HG02678 (cell line): ENCODE data around the gene SLC25A12.
"Not testable (repeated sequence)": the region's sequence is repeated elsewhere in the genome, so short reads cannot be mapped to it uniquely, and the experiment has no call there.

Experiments
- ATAC-seq: cut with Tn5 transposase; IDR thresholded peaks from one replicate; pipeline ENCODE4 v1.9.1; 2021; ENCODE audit warnings: mild to moderate bottlenecking, moderate library complexity; ENCODE audit not compliant: unreplicated experiment

The SLC25A12 gene

DNA sequence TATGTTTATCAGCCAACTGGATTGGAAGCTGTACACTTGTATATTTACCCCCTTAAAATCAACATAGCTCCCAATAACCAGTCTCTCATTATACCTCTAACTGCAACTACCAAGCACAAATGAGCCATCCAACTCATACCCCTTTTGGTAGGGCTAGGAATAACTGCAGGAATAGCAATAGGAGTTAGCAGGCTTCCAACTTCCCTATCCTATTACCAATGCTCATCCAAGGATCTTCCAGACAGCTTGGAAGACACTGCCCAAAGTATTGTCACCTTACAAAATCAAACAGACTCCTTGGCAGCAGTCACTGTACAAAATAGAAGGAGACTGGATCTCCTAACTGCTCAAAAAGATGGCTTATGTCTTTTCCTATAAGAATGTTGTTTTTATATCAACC, 61.6 kb downstream of the SLC25A12 start:
- ATAC-seq, result no peak

DNA sequence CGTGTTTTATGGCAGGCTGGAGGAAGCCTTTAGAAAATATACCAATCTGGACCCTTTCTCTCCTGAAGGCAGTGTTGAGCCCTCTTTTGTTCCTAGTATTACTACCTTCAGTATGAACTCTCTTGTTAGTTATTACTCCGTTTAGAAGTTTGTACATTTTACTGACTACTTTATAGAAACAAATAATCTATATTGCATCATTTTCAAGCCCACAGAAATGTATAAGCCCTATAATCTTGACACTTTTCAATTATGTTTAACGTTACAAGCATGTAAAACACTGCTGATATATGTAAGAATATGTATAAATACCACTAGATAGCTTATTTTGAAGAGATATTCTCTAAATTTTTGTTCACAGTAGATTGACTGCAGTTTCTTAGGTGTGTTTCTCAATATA, 64.0 kb downstream of the SLC25A12 start:
- ATAC-seq, result no peak

DNA sequence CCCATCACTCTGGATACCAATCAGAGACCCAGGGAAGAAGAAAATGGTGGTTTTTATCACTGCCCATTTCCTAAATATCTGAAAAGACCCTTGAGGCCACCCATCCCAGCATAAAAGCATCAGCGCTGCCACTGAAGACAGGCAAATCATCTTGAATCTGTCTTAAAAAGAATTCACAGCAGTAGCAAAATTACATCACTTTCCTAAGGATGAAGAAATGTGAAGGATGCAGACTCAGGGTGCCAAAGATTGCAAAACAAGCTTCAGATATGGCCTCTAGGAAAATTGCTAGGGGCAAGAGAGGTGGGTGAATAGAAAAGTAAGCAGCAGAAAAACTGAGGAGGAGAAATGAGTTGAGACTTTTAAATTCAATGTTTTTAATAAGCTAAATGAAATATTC, 70.0 kb downstream of the SLC25A12 start:
- no peak for ATAC-seq

DNA sequence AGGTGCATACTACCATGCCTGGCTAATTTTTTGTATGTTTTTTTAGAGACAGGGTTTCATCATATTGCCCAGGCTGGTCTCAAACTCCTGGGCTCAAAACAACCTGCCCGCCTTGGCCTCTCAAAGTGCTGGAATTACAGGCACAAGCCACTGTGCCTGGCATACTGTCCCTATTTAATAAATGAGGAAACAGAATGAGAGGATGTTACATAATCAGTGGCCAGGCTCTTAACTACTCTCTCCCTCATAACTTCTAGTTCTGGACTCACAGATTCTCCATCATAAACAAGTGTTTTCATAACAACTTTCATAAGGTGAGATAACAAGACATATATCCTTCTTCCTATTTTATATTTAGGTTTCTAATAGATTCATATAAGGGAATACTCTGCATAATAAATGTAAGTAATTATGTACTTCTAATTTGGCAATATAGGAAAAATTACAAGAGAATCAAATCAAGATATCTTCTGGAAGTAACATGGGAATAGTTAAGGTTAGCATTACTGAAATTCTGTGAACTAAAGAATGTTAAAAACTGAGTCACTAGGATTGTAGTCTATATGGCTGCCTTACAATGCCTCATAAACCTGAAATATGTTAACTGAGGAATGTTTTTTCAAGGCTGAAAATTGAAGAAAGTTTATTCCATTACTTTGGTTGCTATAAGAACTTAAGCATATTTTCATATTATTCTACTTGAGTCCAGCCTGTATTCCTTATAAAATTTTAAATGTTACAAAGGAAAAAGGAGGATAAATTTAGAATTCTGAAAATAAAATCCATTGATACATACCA, 71.3 kb downstream of the SLC25A12 start:
- ATAC-seq, result no peak

DNA sequence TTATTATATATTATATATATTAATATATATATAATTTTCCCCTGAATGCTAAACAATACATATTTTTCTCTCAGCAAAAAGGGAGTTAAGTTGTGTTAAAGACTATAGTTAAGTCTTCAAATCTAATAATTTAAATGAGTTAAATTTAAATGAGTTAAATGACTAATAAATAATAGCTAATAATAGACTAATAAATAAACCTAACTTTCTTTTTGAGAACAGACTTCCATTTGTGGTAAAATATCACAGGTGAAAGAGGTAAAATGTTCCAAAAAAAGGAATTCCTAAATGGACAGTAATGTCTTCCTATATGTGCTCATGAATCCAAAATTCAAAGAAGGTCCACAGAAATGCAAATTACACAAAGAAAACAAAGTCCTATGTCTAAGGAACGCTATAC, 74.6 kb downstream of the SLC25A12 start:
- ATAC-seq, result no peak

DNA sequence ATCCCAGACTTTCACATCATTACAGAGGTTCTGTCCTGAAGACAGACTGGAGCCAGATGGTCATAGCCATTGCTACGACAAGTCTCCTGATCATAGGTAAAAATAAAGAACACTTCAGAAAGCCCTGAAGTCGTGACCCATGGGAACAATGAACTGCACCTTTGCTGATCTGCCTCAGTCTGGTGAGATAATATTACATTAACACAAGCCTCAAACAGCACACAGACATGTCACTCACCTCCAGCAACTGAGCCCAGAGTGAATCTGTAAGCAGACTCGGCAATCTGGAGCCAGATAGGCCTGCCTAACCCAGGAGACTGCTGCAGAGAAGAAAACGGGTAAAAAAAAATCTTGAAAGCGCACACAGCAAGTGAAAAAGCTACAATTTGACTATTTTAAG, 79.2 kb downstream of the SLC25A12 start:
- no peak for ATAC-seq

DNA sequence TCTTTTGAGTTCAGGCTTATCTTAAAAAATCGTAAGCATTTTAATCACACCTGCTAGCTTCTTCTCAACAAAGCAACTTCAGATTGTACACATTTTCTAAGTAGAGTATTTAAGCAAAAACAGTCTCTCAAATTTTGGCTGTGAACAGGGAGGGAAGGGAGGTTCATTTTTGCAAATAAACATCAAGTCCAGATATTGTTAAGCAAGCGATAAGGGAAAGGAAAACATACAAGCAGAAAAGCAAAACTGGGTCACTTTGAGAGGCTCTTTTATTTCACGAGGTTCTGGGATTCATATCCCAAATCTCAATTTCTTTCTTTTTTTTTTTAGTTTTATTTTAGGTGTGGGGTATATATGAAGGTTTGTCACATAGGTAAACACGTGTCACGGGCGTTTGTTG, 79.9 kb downstream of the SLC25A12 start:
- ATAC-seq, result no peak

DNA sequence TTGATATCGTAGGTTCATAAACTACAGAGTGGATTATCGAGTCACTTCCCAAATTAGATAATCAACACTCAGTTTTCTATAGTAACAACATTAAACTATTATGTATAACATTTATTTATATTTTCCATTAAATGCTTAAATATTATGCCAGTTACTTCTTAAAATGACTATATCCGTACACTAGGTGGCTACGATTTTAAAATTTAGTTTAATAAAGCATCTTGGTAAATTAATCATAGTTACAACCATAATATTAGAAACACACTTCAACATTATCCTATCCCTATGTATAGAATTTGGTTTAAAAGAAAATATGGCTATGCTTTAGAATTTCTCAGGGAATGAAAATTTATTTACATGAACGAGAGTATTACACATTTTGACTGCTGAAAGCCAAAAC, 80.3 kb downstream of the SLC25A12 start:
- ATAC-seq, result no peak

DNA sequence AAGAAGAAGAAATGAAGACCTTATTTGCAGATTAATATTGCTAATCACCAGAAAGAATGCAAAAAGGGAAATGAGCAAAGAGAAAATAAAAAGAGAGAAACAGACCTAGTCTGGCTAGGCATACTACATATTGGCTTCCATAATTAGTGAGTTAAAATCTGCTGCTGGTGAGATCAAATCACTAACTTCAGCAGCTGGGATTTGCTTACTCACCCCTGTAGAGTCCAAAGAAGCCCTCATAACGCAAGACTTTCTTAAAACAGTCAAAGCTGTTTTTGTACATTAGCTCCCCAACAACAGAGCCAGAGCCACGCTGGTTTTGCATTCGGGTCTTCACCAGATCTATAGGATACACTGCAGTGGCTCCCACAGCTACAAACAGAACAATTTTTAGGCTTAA, 80.9 kb downstream of the SLC25A12 start:
- ATAC-seq, result no peak

DNA sequence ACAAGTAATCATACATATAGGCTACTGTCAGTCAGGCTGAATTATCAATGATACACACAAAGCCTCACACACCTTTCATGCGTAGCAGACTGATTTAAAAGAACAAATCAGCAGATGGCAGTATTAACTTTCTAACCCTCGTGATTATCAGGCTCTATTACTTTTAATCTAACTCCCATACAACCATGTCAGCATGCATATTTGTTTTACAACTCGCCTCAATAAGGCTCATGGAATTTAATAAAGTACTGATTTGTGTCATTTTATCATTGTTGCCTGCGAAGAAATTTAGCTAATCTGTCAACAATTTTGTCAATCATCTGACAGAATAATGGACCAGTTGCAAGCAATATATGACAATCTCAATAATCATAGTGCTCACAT, 82.8 kb downstream of the SLC25A12 start:
- no peak for ATAC-seq

DNA sequence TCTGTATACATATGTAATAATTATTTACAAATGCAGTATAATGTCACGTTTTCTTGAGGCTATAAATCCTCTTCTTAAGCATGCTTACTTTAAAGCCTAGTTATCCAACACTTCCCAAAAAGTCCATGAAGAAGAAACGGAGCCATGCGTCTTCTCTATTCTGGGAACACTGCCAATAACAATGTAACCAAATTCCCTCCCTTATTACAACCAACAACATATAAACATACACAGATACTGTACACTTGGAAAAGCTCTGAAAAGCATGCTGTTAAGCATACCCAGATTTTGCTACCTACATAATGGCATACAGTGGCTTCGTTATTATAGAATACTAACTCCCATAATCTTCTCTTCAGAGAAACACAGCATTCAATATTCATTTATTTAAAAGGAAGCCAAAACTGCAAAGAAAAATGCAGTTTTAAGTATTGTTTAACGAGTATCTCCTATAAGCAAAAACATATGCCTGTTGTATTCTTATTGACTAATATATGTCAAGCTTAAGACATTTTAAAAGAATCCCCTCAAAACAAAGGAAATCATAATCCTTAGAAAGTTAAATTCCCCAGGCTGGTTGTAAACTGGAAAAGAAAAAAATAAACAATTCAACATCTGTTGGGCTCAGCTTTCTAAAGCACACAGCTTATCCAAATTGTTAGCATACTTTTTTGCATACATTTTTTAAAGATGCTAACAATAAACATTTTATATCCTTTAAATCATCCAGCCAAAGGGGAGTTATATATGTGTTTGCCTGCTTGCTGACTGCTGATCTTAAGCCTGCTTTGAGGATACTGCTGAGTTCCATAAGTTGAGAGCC, 83.4 kb downstream of the SLC25A12 start:
- no peak for ATAC-seq

DNA sequence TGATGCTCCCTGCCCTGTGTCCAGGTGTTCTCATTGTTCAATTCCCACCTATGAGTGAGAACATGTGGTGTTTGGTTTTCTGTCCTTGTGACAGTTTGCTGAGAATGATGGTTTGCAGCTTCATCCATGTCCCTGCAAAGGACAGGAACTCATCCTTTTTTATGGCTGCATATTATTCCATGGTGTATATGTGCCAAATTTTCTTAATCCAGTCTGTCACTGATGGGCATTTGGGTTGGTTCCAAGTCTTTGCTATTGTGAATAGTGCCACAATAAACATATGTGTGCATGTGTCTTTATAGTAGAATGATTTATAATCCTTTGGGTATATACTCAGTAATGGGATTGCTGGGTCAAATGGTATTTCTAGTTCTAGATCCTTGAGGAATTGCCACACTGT, 85.2 kb downstream of the SLC25A12 start:
- ATAC-seq, result not testable (repeated sequence)

DNA sequence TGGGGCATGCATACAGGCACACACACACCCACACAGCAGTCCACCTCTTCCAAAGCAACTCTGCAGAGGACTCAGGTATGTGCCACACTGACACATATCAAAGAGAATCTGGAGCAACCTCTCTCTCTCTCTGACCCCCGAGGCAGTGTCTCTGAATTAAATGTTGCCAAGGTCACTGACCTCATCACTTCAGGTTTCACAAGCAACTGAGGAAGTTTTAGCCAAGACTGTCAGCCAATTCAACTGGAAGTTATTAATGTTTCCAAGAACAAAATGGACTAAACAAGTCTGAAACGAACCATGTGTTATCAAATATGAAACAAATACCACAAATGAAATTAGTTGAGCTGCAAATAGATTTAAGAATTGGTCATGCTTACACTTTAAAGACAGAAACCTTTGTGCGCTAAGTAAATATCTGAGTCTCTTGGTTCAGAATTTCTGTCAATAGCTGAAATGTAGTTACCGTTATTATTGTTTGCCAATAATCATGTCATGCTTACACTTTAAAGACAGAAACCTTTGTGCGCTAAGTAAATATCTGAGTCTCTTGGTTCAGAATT, 86.1 kb downstream of the SLC25A12 start:
- no peak for ATAC-seq

DNA sequence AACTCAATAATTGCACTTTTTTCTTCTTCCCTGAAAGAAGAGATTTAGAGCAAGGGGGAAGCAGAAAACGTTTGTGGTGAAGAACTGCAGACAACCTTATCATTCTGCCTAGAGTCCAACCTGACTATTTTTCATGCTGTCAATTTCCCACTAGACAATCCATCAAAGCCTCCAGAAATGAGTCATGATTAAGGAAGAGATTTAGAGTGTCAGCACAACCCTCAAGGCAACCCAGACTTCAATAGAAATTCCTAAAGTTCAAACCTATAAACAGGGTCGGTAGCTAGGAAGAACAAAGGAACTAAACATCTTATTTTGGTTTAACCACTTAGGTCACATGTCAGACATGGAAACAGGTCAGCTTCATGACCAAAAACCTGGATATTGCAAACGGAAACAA, 86.9 kb downstream of the SLC25A12 start:
- ATAC-seq, result no peak

DNA sequence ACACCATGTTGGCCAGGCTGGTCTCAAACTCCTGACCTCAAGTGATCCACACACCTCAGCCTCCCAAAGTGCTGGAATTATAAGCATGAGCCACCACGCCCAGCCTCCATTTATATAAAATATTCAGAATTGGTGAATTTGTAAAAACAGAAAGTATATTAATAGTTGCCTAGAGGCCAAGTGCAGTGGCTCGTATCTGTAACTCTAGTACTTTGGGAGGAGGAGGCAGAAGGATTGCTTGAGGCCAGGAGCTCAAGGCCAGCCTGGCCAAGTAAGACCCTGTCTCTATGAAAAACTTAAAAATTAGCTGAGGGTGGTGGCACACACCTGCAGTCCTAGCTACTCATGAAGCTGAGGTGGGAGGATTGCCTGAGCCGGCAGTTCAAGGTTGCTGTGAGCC, 89.6 kb downstream of the SLC25A12 start:
- no peak for ATAC-seq

DNA sequence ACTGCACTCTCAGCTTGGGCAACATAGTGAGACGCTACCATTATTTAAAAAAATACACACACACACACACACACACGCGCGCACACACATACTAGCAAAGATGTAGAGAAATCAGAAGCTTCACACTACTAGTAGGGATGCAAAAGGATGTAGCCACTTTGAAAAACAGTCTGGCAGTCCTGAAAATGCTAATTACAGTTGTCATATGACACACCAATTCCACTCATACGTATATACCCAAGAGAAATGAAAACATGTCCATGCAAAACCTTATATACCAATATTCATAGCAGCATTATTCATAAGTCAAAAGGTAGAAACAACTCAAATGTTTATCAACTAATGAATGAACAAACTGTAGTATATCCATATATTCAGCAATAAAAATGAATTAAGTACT, 90.3 kb downstream of the SLC25A12 start:
- ATAC-seq, result no peak

DNA sequence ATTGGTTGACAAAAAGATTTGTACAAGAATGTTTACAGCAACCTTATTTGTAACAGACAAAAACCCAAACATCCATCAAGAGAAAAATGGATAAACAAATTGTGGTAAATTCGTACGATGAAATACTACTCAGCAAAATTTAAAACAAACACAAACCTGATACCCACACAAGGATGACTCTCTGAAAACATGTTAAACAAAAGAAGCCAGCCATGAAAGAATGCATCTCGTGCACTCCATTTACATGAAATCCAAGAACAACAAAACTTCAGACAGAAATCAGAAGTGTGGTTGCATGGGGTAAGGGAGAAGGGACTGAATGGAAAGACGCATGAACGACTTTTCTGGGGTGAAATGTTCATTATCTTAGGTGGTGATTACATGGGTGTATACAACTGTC, 93.4 kb downstream of the SLC25A12 start:
- ATAC-seq, result no peak

DNA sequence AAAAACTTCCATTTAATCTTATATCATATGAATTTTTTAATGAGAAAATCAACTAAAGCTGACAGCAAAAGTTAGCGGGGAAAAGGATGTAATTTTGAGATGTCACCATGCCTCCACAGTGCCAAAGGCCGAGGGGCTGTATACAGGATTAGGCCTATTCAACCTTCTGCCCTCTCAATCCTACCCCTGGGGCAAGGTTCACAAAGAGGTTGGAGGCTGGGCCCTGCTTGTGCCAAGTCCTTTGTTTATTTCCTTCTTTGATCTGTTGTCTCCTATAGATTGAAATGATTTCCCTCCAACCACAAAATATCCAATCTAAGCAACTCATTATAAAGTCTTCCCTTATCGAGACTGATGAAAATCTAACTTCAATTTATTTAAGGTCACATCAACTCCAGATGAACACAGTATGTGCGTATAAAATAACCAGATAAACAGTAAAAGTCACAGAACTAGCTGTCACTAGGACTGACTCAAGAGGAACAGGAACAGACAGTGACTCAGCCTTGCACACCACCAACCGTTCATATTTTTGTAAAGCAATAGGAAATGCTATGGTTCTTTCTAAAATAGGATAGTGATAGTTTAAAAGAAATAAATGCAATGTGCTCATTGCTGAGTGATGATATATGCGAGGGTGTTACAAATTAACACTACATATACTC, 95.8 kb downstream of the SLC25A12 start:
- ATAC-seq, result no peak

DNA sequence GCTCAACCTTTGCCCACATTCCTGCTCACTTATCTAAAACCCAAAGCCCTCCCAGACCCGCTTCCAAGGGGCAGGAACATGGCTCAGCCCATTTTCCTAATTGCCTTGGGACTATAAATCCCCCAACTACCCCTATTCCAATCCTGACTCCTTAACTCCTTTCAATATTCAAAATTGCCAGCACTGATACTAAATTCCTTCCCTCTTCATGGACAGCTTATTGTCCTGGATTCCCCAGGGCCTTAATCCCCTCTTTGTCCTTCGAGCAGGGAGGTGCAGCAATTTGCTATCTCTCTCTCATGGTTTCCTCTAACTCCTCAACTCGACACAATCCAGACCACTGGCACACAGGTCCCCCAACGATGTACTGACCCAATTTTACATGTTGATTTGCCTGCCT, 99.1 kb downstream of the SLC25A12 start:
- ATAC-seq, result no peak

DNA sequence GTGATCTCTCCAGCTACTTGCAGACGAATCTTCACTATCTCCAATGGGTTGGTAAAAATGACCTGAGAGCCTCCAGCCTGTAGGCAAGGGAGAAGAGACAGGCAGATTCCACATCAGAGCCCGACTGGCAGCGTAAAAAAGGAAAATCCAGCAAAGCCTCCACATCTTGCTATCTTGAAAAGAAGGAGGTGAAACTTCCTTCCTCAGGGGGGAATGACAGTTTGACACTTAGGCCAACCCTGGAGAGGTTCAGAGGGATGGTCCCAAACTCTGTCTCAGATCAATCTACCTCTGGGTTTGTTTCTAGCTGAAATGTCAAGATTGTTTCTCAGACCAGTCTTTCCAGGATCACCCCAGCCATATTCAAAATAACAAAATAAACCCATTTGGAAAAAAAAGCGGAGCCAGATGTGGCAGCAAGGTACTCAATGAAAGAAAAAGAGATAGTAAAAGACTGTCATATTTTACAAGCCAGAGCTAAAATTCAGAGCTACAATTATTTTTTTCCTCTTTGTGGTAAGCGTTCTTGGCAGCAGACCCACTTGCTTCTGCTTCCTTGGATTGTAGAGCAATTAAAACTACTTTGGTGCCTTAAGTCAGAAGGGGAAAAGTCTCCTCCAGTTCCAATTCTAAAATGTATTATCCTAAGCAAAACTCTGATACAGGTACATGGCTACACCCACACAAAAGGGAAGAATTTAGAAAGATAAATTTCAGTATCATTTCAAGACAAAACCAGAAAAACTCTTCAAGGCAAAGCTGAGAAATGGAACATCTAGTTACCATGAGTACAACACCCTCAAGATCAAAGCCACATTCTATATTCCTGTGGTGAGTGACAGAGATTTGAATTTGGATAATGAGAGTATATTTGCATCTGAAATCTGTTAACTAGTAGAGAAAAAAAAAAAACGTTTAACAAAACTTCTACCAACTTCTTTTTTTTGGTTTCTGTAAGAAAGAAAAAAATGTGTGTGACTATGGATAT, 100.1 kb downstream of the SLC25A12 start:
- no peak for ATAC-seq
